Activated naive CD8-positive, alpha-beta T cell treated with anti-CD3 and anti-CD28 coated beads, Interleukin-2, amount 50 U/mL, for 16 hours (primary cell): ENCODE measurements around the gene PTPRU.
"Not testable (repeated sequence)": the region's sequence is repeated elsewhere in the genome, so short reads cannot be mapped to it uniquely, and the experiment has no call there.

Experiments used
- DNase-seq: peaks from one replicate; pipeline ENCODE4 v3.0.0-alpha.2; 2020; ENCODE audit warnings: low read depth, low spot score

PTPRU gene

DNA sequence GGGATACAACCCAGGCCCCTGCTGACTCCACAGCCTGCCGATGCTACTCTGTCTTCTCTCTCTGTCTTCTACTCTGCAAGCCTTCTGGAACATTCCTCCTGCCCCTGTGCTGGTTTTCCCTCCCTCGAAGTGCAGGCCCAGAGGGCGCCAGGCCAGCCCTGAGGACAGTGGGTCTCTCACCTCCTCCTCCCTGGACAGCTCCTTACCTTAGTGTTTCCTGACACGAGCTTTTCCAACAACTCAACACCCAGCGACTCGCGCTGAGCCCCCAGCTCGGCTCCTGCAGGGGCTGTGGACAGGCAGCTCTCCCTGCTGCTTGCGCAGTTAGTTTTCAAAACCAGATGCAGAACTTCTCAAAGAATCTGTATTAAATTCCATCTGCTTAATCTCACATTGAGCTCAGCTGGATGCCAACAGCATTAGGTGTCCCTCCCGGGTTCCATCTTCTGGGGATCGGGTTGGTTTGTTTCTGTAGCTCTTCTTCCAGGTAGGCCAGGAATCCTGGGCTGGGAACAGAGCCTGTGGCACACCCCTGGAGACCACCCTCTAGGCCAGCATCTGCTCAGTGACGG lies 54.2 kb downstream of the PTPRU start:
- no peak for DNase-seq

DNA sequence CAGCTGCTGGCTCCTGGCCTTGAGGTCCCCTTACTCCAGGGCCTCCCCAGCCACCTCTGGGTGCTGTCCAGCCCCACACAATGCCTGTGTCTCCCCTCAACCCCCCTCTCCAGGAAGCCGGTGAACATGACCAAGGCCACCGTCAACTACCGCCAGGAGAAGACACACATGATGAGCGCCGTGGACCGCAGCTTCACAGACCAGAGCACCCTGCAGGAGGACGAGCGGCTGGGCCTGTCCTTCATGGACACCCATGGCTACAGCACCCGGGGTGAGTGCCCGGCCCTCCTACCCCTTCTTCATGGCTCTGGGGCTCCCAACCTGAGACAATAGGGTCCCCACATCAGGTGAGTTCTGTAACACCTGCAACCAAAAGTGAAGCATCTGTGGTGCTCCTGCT lies 55.4 kb downstream of the PTPRU start:
- DNase-seq: no peak

DNA sequence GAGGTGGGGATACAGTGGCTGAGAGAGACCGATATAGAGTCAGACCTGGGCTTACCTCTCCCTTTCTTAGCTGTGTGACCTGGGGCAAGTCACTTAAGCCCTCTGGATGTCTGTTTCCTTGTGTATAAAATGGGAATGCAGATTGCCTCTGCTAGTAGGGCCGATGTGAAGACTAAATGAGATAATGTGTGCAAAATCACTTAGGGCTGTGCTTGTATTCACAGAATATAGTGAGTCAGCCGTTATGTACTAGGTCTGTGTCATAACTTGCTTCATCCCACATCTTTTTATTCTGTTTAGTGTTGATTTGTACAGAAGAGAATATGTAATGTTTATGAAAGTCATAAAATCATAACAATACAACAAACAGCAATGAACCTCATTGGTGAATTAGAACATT lies 56.0 kb downstream of the PTPRU start:
- no peak for DNase-seq

DNA sequence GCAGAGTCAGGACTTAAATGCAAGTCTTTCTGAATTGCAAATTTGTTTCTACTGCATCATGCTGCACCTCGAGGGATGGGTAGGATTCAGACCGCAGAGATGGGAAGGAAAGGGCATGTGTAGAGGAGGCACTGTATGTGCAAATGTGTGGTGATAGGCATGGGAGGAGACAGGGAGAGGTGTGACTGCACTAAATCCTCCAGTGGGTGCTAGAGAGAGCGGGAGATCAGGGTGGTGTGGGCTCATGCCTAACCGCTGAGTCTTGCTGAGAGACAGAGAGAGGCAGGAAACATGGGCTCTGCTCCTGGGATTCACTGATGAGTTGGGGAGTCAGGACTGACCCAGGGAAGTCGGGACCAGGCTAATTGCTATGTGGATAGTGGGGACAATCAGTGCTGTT lies 61.1 kb downstream of the PTPRU start:
- no peak for DNase-seq

DNA sequence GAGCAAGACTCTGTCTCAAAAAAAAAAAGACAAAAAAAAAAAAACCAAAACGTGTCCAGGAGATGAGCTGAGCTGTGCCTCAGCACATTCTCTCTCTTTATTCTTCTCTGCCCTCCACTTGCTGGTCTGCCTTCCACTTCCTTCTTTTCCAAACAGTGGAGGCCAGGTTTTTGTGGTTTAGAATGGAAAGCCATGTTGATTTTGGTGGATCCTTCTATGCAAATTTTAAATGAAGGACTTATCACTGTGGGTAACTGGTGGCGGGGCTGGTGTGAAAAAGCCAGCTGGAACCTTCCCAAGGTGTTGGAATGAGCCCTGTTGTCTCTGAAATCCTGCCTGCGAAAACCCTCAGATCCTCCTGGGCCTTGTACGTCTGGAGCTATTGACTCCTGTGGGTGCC lies 61.9 kb downstream of the PTPRU start:
- DNase-seq: no peak

DNA sequence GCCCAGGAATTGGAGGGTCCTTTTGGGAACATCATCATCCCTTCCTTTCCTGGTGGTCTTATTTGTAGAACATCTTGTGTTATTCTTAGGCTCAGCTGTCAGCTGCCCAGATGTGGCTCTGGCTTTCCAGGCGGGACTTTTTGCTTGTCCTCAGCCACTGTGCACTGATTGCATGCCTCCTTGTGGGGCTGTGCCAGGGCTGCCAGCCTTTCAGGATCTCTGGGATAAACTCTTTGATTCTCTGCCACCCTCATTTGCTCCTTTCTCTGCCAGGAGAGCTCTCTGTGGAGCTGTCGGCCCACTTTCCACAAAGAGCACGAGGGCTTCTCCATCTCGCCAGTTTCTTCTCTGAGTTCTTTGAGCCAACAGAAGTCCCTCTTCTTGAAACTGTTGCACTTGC lies 63.1 kb downstream of the PTPRU start:
- DNase-seq: no peak

DNA sequence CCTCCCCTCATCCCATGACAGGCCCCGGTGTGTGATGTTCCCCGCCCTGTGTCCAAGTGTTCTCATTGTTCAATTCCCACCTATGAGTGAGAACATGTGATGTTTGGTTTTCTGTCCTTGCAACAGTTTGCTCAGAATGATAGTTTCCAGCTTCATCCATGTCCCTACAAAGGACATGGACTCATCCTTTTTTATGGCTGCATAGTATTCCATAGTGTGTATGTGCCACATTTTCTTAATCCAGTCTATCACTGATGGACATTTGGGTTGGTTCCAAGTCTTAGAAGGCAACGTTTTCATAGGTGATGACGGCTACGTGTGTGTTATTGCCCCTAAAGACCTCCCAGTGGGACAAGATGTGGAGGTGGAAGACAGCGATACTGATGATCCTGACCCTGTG lies 65.4 kb downstream of the PTPRU start:
- not testable (repeated sequence) for DNase-seq

DNA sequence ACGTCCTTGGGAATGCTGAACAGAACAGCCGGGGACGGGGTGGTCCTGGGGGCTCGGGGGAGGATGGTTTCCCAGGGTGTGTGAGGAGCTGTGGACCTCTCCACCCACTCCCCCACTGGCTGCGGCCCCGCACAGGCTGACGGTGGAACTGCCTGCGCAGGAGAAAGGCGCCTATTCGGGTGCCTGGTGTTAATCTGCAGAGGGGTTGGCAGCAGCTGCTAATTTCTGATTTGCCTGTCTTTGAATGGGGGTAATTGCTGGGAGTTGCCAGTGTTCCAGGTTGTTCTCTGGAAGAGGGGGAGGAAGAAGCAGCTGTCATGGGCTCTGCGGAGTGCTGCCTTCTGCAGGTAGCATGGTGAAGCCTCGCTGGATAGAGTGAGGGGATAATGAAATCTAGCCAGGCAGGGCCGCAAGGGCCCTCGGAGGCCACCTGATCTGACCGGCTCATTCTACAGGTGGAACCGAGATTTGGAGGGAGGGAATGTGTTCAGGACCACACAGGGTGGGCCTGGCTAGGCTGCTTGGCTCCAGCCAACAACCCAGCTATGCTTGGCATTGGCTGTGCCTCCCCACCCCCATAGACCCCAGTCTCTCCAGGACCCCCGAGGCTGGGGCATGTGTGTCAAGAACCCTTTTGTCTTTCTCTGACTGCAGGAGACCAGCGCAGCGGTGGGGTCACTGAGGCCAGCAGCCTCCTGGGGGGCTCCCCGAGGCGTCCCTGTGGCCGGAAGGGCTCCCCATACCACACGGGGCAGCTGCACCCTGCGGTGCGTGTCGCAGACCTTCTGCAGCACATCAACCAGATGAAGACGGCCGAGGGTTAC lies 67.1 kb downstream of the PTPRU start:
- DNase-seq: no peak

DNA sequence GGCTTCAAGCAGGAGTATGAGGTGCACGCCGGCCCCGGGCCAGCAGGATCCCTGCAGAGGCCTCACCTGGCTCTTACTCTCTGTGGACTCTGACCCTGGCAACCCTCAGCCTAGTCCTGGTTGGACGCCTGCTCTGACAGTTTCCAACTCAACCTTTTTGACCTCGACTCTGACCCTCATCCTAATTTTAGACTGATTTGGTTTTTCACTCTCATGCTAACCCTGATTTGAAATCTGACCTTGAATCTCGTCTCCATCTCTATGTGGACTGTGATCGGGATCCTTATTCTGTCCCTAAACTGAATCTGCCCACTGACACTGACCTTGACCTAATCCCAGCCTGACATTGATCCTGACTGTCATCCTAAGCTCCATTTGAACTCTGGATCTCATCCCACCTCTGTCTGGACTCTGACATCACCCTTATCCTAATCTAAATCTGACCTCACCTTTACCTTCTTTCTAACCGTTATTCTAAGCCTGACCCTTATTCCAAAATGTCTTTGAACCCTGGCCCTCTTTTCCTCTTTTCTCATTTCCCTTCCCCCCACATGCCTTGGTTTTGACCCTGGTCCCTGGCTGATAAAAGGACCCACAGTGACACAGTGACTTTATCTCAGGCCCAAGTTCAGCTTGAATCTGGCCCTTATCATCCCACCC lies 67.8 kb downstream of the PTPRU start:
- DNase-seq: no peak

DNA sequence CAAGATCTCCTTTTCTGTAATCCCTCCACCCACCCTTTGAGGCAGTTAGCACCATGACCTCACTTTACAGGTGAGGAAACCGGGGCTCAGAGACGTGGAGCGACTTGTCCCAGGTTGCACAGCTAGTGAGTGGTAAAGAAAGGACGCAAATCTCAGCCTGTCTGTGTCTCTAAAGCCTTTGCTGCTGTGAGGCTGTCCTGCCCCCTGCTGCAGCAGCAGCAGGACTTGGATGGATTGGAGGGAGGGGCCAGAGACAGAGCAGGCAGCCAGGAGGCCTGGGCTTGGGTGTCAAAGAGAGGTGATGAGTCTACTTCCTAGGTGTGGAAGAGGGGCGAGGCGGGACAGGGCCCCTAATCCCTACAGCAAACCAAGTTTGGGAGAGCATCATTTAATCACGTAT lies 69.6 kb downstream of the PTPRU start:
- no peak for DNase-seq

DNA sequence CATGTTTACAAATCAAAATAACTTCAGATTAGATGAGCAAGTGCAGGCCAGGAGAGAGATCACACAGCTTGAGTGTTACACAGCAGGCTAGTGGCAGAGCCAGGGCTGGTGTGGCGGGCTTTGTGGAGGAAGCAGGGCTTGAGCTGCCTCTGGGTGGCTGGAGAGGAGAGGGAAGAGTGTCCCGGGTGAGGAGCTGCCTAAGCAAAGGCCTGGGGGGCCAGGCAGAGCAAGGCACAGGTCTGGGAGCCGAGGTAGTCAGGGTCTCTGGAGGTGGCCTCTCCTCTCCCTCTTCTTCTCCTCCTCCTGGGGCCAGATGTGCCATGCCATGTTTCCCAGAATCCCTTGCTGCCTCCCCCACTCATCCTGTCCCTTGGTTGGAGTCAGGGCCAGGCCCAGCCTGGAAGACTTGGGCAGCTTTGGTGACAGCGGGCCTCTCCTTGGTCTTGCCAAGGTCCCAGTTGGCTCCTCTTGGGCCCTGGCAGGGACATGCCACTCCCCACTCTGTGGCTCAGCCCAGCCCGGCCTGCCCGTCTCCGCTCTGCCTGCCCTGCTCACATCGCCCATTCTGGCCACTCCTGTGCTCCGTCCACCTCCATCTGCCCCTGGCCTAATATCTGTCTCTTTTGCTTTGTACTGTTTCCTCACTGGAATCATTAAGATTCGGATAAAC lies 70.3 kb downstream of the PTPRU start:
- no peak for DNase-seq

DNA sequence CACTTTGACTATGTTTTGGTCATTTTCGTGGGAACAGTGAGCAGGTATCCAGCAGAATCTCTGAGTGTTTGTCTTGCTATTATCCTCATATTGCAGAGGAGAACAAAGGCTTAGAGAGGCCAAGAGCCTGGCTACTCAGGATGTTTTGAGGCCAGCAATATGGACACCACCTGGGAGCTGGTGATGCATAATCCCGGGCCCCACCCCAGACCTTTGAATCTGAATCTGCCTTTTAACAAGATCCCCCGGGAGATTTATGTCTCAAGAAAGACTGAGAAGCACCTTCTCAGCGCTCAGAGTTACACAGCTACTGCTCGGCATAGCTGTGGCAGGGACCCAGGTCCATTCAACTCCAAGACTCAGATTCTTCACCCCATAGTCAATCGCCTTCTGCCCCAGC lies 72.8 kb downstream of the PTPRU start:
- DNase-seq: no peak

DNA sequence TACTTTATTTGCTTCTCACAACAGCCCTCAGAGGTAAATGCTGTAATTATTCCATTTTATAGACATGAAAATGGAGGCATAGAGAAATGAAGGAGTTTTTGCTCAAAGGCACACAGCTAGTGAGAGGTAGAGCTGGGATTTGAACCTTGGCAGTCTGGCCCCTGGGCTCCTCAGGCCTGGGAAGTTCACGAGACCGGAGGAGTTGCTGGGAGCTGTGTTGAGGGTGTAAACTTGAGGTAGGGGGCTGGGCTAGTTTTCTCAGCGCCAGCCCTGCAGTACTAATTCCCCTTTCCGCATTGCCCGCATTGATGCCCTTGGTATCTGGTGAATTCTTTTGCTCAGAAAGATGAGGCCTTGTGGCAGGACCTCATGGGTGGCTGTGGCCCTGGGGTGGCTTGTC lies 73.3 kb downstream of the PTPRU start:
- DNase-seq: no peak

DNA sequence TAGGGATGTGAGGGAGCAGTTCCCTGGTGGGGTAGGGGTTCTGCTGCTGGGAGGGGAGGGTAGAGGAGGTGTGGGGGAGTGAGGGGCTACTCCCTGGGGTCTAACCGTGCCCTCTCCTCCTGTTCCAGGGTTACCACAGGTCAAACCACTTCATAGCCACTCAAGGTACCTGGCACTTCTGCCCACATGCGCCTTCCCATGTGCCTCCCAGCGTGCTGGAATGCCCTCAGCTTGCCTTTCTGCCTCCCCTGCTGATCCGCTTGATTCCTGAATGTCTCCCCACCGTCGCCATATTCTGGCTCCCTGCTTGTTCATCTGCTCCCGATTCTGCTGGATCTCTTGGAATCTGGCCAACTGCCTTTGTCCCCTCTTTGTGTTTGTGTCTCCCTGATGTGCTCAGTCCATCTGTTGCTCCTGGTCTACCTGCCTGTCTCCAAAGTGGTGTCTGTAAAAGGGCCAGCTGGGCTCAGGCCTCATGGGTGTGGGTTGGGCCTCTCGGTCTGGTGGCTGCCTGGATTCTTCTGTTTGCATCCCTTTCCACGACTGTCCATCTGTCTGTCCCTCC lies 74.4 kb downstream of the PTPRU start:
- DNase-seq: no peak

DNA sequence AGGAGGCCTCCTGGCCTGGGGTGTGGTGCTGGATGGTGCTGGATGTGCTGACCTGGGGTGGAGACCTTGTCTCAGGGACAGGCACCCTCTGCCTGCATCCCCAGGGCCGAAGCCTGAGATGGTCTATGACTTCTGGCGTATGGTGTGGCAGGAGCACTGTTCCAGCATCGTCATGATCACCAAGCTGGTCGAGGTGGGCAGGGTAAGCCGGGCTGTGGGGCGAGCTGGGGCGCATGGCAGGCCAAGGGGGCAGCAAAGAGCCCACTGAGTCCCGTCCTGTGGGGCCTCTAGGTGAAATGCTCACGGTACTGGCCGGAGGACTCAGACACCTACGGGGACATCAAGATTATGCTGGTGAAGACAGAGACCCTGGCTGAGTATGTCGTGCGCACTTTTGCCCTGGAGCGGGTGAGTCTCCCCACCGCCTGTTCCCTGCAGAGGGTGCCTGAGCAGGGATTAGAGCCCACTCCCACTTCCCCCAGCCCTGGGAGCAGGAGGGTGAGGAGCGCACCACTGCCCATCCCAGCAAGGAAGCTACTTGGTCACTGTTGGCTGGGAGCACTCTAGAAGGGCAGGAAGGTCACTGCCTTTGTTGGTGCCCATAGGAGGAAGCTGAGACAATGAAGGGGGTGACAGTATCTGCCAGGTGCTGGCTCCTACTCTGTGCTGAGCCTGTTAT lies 75.2 kb downstream of the PTPRU start:
- no peak for DNase-seq

DNA sequence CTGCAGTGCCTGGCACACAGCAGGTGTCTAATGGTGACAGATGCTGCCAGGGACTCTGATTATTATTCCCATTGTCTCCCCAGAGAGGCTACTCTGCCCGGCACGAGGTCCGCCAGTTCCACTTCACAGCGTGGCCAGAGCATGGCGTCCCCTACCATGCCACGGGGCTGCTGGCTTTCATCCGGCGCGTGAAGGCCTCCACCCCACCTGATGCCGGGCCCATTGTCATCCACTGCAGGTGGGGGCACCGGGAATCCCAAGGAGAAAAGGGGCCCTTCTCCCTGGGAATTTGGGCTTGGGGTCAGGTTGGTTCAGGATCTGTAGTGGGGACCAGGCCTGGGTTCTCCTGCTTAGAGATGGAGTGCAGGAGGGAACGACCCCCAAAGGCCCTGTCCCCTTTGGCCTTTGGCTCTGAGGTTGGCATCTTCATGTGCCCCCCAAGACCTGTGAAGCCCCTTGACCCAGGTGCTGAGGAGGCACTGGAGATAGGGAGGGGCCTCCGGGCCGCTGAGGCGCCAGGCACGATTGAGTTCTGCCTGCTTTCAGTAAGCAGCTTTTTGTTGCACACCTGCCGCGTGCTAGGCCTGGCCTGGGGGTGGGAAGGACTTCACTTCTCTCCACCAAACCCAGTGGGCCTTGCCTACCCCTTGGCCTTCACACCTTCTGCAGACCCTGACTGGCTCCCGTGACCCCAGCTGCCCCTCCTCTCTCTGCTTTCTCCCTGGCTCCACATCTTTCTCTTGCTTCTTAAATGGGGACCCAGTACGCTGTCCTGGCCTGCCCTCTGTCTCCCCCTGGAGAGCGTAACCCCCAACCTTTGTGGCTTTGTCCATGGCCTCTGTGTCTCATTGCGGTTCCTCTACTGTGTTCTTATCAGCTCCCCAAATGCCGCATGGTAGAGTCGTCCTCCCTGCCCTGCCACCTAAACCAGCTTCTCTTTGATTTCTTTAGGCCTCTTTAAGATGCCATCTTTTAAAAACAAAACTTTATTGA lies 76.4 kb downstream of the PTPRU start:
- no peak for DNase-seq

DNA sequence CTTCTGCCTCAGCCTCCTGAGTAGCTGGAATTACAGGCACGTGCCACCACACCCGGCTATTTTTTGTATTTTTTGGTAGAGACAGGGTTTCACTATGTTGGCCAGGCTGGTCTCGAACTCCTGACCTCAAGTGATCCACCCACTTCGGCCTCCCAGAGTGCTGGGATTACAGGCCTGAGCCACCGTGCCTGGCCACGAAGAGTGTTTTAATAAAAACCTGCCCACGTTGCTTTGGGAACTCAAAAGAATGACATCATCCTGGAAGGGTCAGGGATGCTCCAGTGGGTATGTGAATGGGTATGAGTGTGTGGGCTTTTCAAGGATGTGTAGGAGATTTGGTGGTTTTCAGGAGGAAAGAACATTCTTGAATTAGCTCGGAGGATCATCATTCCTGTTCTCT lies 78.4 kb downstream of the PTPRU start:
- not testable (repeated sequence) for DNase-seq

DNA sequence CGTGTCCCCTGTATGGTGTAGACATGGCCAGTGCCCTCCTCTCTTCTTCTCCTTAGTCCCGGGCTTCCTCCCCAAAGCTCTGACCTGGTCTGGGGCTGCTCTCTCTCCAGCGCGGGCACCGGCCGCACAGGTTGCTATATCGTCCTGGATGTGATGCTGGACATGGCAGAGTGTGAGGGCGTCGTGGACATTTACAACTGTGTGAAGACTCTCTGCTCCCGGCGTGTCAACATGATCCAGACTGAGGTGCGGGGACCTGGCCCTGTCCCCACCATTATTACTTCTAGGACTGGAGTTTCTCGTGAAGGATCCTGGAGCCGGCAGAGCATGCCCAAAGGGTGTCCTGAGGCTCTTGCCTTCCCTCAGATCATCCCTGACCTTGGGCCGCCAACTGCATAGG lies 78.9 kb downstream of the PTPRU start:
- DNase-seq: no peak

DNA sequence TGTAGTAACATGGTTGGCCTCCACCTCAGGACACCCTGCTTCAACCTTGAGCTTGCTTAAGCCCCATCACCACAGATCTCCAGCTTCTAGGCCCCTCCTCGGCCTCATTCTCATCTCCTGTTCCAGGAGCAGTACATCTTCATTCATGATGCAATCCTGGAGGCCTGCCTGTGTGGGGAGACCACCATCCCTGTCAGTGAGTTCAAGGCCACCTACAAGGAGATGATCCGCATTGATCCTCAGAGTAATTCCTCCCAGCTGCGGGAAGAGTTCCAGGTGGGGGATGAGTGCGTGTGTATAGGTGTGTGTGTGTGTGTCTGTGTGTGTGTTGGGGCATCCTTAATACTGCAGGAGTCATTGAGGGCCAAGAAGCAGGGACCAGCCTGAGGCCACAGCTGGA lies 79.6 kb downstream of the PTPRU start:
- no peak for DNase-seq
